ENCODE measurements around the gene JAZF1. TPM values are rescaled to one million over a fixed set of nuclear protein-coding genes. Genes with fewer than 3 reads are reported as not detected.
"Not testable (repeated sequence)": the region's sequence is repeated elsewhere in the genome, so short reads cannot be mapped to it uniquely, and the experiment has no call there.

Gene JAZF1
- total RNA-seq, 1 experiment from 2014 or later, result 6.9 TPM

GRCh38 chr7:28042721-28043120 lies 137.9 kb downstream of the JAZF1 start:
- DNase-seq (ENCODE audit: low read depth), result no peak

- peak; percentile 51 for DNase-seq (ENCODE audit: low read depth)
These were observed 138.9 kb downstream of the JAZF1 start for GRCh38 chr7:28041508-28042314.

GRCh38 chr7:28038175-28038797 lies 142.3 kb downstream of the JAZF1 start:
- DNase-seq (ENCODE audit: low read depth), result no peak

GRCh38 chr7:28037220-28038010 lies 143.2 kb downstream of the JAZF1 start:
- DNase-seq (ENCODE audit: low read depth), result peak; percentile 94

- DNase-seq (ENCODE audit: low read depth), result peak; percentile 50
These were observed 143.9 kb downstream of the JAZF1 start for GRCh38 chr7:28036696-28037095.

- no peak for DNase-seq (ENCODE audit: low read depth)
These were observed 147.2 kb downstream of the JAZF1 start for GRCh38 chr7:28033386-28033785.

- no peak for DNase-seq (ENCODE audit: low read depth)
These were observed 147.7 kb downstream of the JAZF1 start for GRCh38 chr7:28032738-28033380.

- DNase-seq (ENCODE audit: low read depth), result no peak
These were observed 151.5 kb downstream of the JAZF1 start for GRCh38 chr7:28029051-28029450.

GRCh38 chr7:28028471-28028870 lies 152.1 kb downstream of the JAZF1 start:
- no peak for DNase-seq (ENCODE audit: low read depth)

- DNase-seq (ENCODE audit: low read depth), result no peak
These were observed 154.4 kb downstream of the JAZF1 start for GRCh38 chr7:28026237-28026636.

- DNase-seq (ENCODE audit: low read depth), result no peak
These were observed 155.7 kb downstream of the JAZF1 start for GRCh38 chr7:28024786-28025334.

- DNase-seq (ENCODE audit: low read depth), result peak; percentile 89
These were observed 160.2 kb downstream of the JAZF1 start for GRCh38 chr7:28020302-28020940.

- no peak for DNase-seq (ENCODE audit: low read depth)
These were observed 161.6 kb downstream of the JAZF1 start for GRCh38 chr7:28018856-28019465.

- DNase-seq (ENCODE audit: low read depth), result peak; percentile 65
These were observed 162.1 kb downstream of the JAZF1 start for GRCh38 chr7:28018446-28018845.

GRCh38 chr7:28018020-28018419 lies 162.6 kb downstream of the JAZF1 start:
- DNase-seq (ENCODE audit: low read depth), result peak; percentile 71

GRCh38 chr7:28017372-28017771 lies 163.2 kb downstream of the JAZF1 start:
- peak; percentile 79 for DNase-seq (ENCODE audit: low read depth)

GRCh38 chr7:28016297-28016696 lies 164.3 kb downstream of the JAZF1 start:
- DNase-seq (ENCODE audit: low read depth), result no peak

- no peak for DNase-seq (ENCODE audit: low read depth)
These were observed 165.4 kb downstream of the JAZF1 start for GRCh38 chr7:28015169-28015568.

- DNase-seq (ENCODE audit: low read depth), result not testable (repeated sequence)
These were observed 166.3 kb downstream of the JAZF1 start for GRCh38 chr7:28014340-28014739.

- DNase-seq (ENCODE audit: low read depth), result no peak
These were observed 167.2 kb downstream of the JAZF1 start for GRCh38 chr7:28013441-28013840.

GRCh38 chr7:28013019-28013418 lies 167.6 kb downstream of the JAZF1 start:
- no peak for DNase-seq (ENCODE audit: low read depth)

Data from Daoy (cell line).